GM12801 (cell line): Measurements from ENCODE around the gene NFE2L2.

Experiments used
- CTCF ChIP-seq: IDR thresholded peaks from one replicate; pipeline ENCODE4 v1.5.1; 2011; ENCODE audit warnings: control low read depth; ENCODE audit not compliant: insufficient read length; ENCODE audit errors: extremely low read depth

NFE2L2 gene

GRCh38 chr2:177260379-177260778 is 4.1 kb downstream of the NFE2L2 start:
- no peak for TF ChIP-seq CTCF

- TF ChIP-seq CTCF, result no peak
These were observed 6.5 kb downstream of the NFE2L2 start for GRCh38 chr2:177258059-177258458.

GRCh38 chr2:177257471-177257870 is 7.1 kb downstream of the NFE2L2 start:
- no peak for TF ChIP-seq CTCF

GRCh38 chr2:177256695-177257094 is 7.8 kb downstream of the NFE2L2 start:
- no peak for TF ChIP-seq CTCF

GRCh38 chr2:177256026-177256425 is 8.5 kb downstream of the NFE2L2 start:
- TF ChIP-seq CTCF, result no peak

GRCh38 chr2:177255227-177255601 is 9.3 kb downstream of the NFE2L2 start:
- no peak for TF ChIP-seq CTCF

- TF ChIP-seq CTCF, result no peak
These were observed 9.9 kb downstream of the NFE2L2 start for GRCh38 chr2:177254433-177255226.
